ENCODE data around the gene TTC24.
"Not testable (repeated sequence)": the region's sequence is repeated elsewhere in the genome, so short reads cannot be mapped to it uniquely, and the experiment has no call there.

Gene TTC24

GRCh38 chr1:156587927-156588326 is 8.4 kb downstream of the TTC24 start:
- not testable (repeated sequence) for DNase-seq (ENCODE audit: low read depth)

DNA sequence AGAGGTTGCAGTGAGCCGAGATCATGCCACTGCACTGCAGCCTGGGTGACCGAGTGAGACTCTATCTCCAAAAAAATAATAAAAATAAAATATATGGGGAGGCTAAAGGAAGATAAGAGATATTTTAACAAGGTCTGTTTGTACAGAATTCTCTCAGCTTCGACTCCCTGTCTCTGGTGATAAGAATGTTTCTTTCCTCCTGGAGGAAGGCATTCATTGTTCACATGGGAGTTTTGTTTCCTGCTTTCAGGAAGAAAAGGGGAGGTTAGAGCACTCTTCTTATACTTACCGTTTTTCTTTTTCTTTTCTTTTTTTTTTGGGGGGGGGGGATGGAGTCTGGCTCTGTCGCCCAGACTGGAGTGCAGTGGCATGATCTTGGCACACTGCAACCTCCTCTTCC is 10.0 kb downstream of the TTC24 start:
- DNase-seq (ENCODE audit: low read depth): no peak

DNA sequence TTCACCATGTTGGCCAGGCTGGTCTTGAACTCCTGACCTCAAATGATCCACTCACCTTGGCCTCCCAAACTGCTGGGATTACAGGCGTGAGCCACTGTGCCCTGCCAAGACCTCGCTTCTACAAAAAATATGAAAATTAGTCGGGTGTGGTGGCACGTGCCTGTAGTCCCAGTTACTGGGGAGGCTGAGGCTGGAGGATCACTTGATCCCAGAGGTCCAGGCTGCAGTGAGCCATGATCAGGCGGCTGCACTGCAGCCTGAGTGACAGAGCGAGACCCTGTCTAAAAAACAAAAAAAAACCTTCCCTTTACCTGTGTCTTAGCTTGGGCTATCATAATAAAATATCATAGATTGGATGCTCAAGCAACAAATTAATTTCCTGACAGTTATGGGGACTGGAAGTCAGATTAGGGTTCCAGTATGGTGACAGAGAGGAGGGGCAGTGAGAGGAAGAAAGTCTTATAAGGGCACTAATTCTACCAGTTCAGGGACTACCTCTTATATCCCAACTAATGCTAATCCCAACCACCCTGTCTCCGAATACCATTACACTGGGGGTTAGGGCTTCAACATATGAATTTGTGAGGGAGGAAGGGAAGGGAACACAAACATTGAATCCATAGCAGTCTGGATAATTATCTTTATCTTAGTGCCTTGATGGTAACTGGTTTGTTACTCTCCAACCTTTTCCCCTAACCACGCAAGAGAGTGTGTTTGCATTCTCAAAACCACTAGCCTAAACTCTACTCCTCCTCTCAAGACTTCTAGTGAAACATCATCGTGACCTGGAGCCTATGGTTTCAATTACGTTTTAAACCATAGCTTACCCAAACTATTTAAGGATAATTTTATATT is 11.0 kb downstream of the TTC24 start:
- DNase-seq (ENCODE audit: low read depth): no peak

DNA sequence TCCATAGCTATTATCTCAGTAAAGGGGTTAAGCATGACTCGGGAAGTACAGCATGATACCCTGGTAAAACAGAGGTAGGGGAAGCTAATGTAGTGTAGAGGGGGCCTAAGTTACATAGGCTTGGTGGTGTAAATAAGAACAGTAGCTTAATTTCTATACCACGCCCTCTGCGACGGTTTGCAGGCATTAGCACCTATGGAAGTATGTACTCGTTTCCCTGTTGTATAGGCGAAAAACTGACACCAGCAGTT is 11.6 kb downstream of the TTC24 start:
- DNase-seq (ENCODE audit: low read depth): no peak

GRCh38 chr1:156591432-156592157 is 12.1 kb downstream of the TTC24 start, which contains the start of gene NAXE:
Gene NAXE, plus strand, starts transcription at chr1:156591776. Its CDS starts 29 bp downstream, at chr1:156591805.
- DNase-seq (ENCODE audit: low read depth): peak; percentile 57

DNA sequence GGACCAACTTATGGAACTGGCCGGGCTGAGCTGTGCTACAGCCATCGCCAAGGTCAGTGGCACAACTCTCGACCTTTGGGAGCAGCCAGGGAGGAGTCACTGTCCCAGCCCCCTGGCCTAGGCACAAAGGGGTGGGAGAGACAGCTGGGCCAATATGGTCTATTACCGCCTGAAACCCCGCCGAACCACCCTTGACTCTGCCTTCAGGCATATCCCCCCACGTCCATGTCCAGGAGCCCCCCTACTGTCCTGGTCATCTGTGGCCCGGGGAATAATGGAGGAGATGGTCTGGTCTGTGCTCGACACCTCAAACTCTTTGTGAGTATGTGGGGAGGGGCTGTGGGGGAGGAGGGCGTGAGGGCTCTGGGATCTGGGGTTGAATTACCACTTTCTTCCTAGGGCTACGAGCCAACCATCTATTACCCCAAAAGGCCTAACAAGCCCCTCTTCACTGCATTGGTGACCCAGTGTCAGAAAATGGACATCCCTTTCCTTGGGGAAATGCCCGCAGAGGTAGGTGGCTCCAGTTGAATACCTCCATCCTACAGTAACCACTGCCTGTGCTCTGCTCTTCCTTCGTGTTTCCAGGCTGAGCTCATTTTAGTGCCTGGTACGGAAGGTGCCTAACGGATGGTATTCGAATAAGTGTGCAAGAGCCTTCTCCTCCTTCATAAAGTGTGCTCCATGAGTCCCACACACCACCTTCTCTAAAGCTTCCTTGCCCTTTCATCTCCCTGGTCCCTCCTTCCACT is 12.8 kb downstream of the TTC24 start:
- no peak for DNase-seq (ENCODE audit: low read depth)

GRCh38 chr1:156592910-156593660 is 13.6 kb downstream of the TTC24 start:
- DNase-seq (ENCODE audit: low read depth): no peak

GRCh38 chr1:156593661-156593989 is 14.1 kb downstream of the TTC24 start:
- DNase-seq (ENCODE audit: low read depth): no peak

- no peak for DNase-seq (ENCODE audit: low read depth)
Observed at GRCh38 chr1:156594190-156594589, 14.7 kb downstream of the TTC24 start.

- no peak for DNase-seq (ENCODE audit: low read depth)
Observed at GRCh38 chr1:156595016-156595415, 15.5 kb downstream of the TTC24 start.

- no peak for DNase-seq (ENCODE audit: low read depth)
Observed at GRCh38 chr1:156596426-156596825, 16.9 kb downstream of the TTC24 start.

- DNase-seq (ENCODE audit: low read depth): no peak
Observed at GRCh38 chr1:156598125-156598524, 18.6 kb downstream of the TTC24 start.

- DNase-seq (ENCODE audit: low read depth): no peak
Observed at GRCh38 chr1:156598731-156599432, 19.4 kb downstream of the TTC24 start.

GRCh38 chr1:156599811-156600210 is 20.3 kb downstream of the TTC24 start:
- no peak for DNase-seq (ENCODE audit: low read depth)

- no peak for DNase-seq (ENCODE audit: low read depth)
Observed at GRCh38 chr1:156600733-156601121, 21.2 kb downstream of the TTC24 start.

DNA sequence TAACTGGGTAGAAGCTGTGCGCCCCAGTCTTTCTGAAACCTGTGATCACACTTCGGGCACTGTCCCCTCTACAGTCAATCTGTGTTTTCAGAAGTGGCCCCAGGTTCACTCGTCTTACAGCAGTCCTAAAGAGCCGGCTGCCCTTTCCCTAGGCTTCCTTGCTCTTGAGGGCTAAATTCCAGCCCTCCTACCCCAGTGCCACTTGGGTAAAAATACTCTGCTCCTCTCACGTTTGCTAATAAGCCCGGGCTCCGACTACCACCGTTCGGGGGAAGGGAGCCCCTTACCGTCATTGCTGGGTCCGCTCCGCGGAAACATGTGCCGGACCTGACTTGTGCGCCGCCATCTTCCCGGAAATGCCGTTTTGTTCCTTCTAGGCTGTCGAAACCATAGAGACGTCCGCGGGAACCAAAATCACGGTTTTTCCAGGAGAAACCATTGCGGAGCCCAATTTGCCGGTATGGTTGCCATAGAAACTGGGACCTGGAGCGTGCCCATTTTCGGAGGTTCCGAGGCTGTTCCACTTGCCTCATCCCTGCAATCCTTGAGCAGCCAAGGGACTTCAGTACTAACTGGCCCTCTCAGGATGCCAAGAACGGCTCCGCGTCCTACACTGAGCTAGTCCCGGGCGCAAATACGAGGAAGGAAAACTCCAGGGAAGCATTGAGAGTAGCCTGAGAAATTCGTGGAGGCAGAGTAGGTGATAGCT is 21.8 kb downstream of the TTC24 start, which contains the start of gene GPATCH4:
Gene GPATCH4, minus strand, starts transcription at position 358 of the 709 bp plus-strand sequence.
- DNase-seq (ENCODE audit: low read depth): peak; percentile 70

GRCh38 chr1:156601892-156602291 is 22.4 kb downstream of the TTC24 start:
- DNase-seq (ENCODE audit: low read depth): no peak

- no peak for DNase-seq (ENCODE audit: low read depth)
Observed at GRCh38 chr1:156602557-156602993, 23.1 kb downstream of the TTC24 start.

DNA sequence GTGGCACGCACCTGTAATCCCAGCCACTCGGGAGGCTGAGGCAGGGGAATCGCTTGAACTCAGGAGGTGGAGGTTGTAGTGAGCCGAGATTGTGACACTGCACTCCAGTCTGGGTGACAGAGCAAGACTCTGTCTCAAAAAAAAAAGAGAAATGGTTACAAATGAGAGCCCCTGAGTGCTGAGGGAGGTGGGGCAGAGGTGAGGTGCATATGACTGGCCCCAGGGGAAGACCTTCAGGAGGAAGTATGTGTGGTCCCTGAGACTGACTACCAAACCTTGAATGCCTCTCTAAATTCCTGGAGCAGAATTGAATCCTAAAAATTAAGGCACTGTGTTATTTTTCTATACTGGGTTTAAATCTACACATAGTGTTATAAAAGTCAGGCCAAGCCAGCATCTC is 27.8 kb downstream of the TTC24 start:
- not testable (repeated sequence) for DNase-seq (ENCODE audit: low read depth)

- peak; percentile 52 for DNase-seq (ENCODE audit: low read depth)
Observed at GRCh38 chr1:156608036-156608674, 28.6 kb downstream of the TTC24 start.
